Keratinocyte (primary cell): ENCODE data around the gene SRP54.

Experiments
- CTCF ChIP-seq, 3 experiments: IDR thresholded peaks in 1 of 3; conservative IDR thresholded peaks in 1 of 3; optimal IDR thresholded peaks in 1 of 3; 2 replicates in 2 of 3; 3 replicates in 1 of 3; pipeline versions ENCODE3 to v1.5.1; 2011; ENCODE audit warnings: low read length in 3 of 3, mild to moderate bottlenecking in 3 of 3, moderate library complexity in 2 of 3, control low read depth in 1 of 3, inconsistent platforms in 1 of 3; ENCODE audit not compliant: insufficient read depth in 2 of 3; ENCODE audit errors: extremely low read depth in 1 of 3
- EZH2 ChIP-seq: IDR thresholded peaks from one replicate; pipeline ENCODE4 v1.6.1; 2012; ENCODE audit warnings: inconsistent platforms, mild to moderate bottlenecking, low read length, moderate library complexity

- no peak for TF ChIP-seq CTCF (optimal IDR thresholded peaks at IDR 0.05 in 1 of 3, IDR thresholded peaks at IDR 0.05 in 1 of 3, conservative IDR thresholded peaks at IDR 0.05 in 1 of 3; ENCODE audit: extremely low read depth in 1 of 3, insufficient read depth in 2 of 3, low read length in 3 of 3)
- TF ChIP-seq EZH2, result no peak
These were observed 59.8 kb downstream of the SRP54 start for GRCh38 chr14:35042632-35043031.
